Trophoblast cell (in vitro differentiated cells and primary cell): Measurements from ENCODE around the gene ANAPC2.

Experiments used
- DNase-seq, 2 donors: peaks; one replicate each; pipeline ENCODE4 v3.0.0-alpha.2; 2016
- H2AFZ ChIP-seq: 2 replicates; pipeline ENCODE4 v1.6.1; 2013; ENCODE audit warnings: low read length, moderate library complexity, mild to moderate bottlenecking; ENCODE audit not compliant: insufficient read depth, poor library complexity
- H2AK5ac ChIP-seq: 2 replicates; pipeline ENCODE4 v1.6.1; 2013; ENCODE audit warnings: mild to moderate bottlenecking, low read length
- H2BK120ac ChIP-seq: 2 replicates; pipeline ENCODE4 v1.6.1; 2013; ENCODE audit warnings: low read length, mild to moderate bottlenecking, moderate library complexity; ENCODE audit not compliant: insufficient read depth, poor library complexity
- H2BK12ac ChIP-seq: 2 replicates; pipeline ENCODE4 v1.6.1; 2013; ENCODE audit warnings: mild to moderate bottlenecking, low read length, moderate library complexity
- H2BK5ac ChIP-seq: 2 replicates; pipeline ENCODE4 v1.6.1; 2013; ENCODE audit warnings: low read length, low read depth, moderate library complexity, mild to moderate bottlenecking; ENCODE audit not compliant: poor library complexity
- H3K14ac ChIP-seq: 2 replicates; pipeline ENCODE4 v1.6.1; 2013; ENCODE audit warnings: mild to moderate bottlenecking, low read length
- H3K18ac ChIP-seq: 2 replicates; pipeline ENCODE4 v1.6.1; 2013; ENCODE audit warnings: mild to moderate bottlenecking, low read length
- H3K23ac ChIP-seq: 2 replicates; pipeline ENCODE4 v1.6.1; 2013; ENCODE audit warnings: low read length
- H3K27ac ChIP-seq: 2 replicates; pipeline ENCODE4 v1.5.1; 2013; ENCODE audit warnings: low read depth, mild to moderate bottlenecking, inconsistent platforms, low read length, moderate library complexity
- H3K27me3 ChIP-seq: 2 replicates; pipeline ENCODE4 v1.6.1; 2013; ENCODE audit warnings: inconsistent platforms, mild to moderate bottlenecking, low read length, moderate library complexity; ENCODE audit not compliant: insufficient read depth
- H3K36me3 ChIP-seq, 2 experiments: 1 replicate in 1 of 2; 2 replicates in 1 of 2; pipeline ENCODE4 v1.6.1; 2013; ENCODE audit warnings: low read length in 2 of 2, mild to moderate bottlenecking in 2 of 2, moderate library complexity in 1 of 2; ENCODE audit not compliant: insufficient read depth in 2 of 2, control insufficient read depth in 1 of 2
- H3K4ac ChIP-seq: 2 replicates; pipeline ENCODE4 v1.6.1; 2013; ENCODE audit warnings: low read depth, mild to moderate bottlenecking, low read length, moderate library complexity
- H3K4me1 ChIP-seq, 2 experiments: 1 replicate in 1 of 2; 2 replicates in 1 of 2; pipeline ENCODE4 v1.6.1; 2013; ENCODE audit warnings: low read length in 2 of 2, mild to moderate bottlenecking in 2 of 2, moderate library complexity in 1 of 2; ENCODE audit not compliant: insufficient read depth in 2 of 2, control insufficient read depth in 1 of 2
- H3K4me2 ChIP-seq: 2 replicates; pipeline ENCODE4 v1.6.1; 2013; ENCODE audit warnings: inconsistent platforms, mild to moderate bottlenecking, low read length, moderate library complexity
- H3K4me3 ChIP-seq: 2 replicates; pipeline ENCODE4 v1.5.1; 2013; ENCODE audit warnings: mild to moderate bottlenecking, low read depth, low read length, inconsistent platforms
- H3K79me1 ChIP-seq: one replicate; pipeline ENCODE4 v1.6.1; 2013; ENCODE audit warnings: low read length
- H3K79me2 ChIP-seq: 2 replicates; pipeline ENCODE4 v1.6.1; 2013; ENCODE audit warnings: low read length, mild to moderate bottlenecking; ENCODE audit not compliant: control insufficient read depth, insufficient read depth, poor library complexity
- H3K9ac ChIP-seq: 2 replicates; pipeline ENCODE4 v1.6.1; 2013; ENCODE audit warnings: mild to moderate bottlenecking, low read length
- H3K9me3 ChIP-seq: 2 replicates; pipeline ENCODE4 v1.6.1; 2013; ENCODE audit warnings: low read depth, mild to moderate bottlenecking, control low read depth, inconsistent platforms, low read length; ENCODE audit not compliant: insufficient read depth
- H4K12ac ChIP-seq: 2 replicates; pipeline ENCODE4 v1.6.1; 2013; ENCODE audit warnings: low read depth, mild to moderate bottlenecking, low read length, moderate library complexity
- H4K8ac ChIP-seq: 2 replicates; pipeline ENCODE4 v1.6.1; 2013; ENCODE audit warnings: low read depth, mild to moderate bottlenecking, low read length, moderate library complexity
- H4K91ac ChIP-seq: one replicate; pipeline ENCODE4 v1.6.1; 2013; ENCODE audit warnings: low read depth, mild to moderate bottlenecking, low read length, moderate library complexity
- WGBS: extraction: QIAGEN DNeasy Blood & Tissue Kit; methylation state at CpG from one replicate; pipeline ENCODE4 v1.1.7; 2013; ENCODE audit warnings: missing lambda C conversion rate; ENCODE audit not compliant: insufficient read length, insufficient coverage; ENCODE audit errors: extremely low coverage; 5-methylcytosine and 5-hydroxymethylcytosine counted together

ANAPC2 gene

GRCh38 chr9:137186385-137186784 lies 2.0 kb downstream of the ANAPC2 start:
- Histone ChIP-seq H3K4ac (no peak overlapping the region), H3K14ac (no peak overlapping the region), H3K9ac (no peak overlapping the region), H3K9me3 (peaks cover 2% of the 10 kb centered on the region), H3K4me3 (no peak overlapping the region), H2BK12ac (no peak overlapping the region), H3K4me1 (peaks cover 17 to 18% of the 10 kb centered on the region in 2 experiments), H3K79me1 (peaks cover 5% of the 10 kb centered on the region), H3K4me2 (no peak overlapping the region), H3K27ac (no peak overlapping the region), H3K79me2 (peaks cover 8% of the 10 kb centered on the region), H4K91ac (no peak overlapping the region), H4K12ac (no peak overlapping the region), H3K23ac (no peak overlapping the region), H2BK5ac (no peak overlapping the region), H2AFZ (no peak overlapping the region), H4K8ac (no peak overlapping the region), H2BK120ac (no peak overlapping the region), H3K27me3 (no peaks in the 10 kb centered on the region), H2AK5ac (no peak overlapping the region), H3K36me3 (peaks cover 69 to 72% of the 10 kb centered on the region in 2 experiments), H3K18ac (no peak overlapping the region)
- no peak for DNase-seq
- WGBS: no CpG with 5 or more reads among the region's 6 CpGs

GRCh38 chr9:137185921-137186320 lies 2.4 kb downstream of the ANAPC2 start:
- no peaks in the 10 kb centered on the region for H3K27me3 ChIP-seq
- H3K23ac ChIP-seq: no peak overlapping the region
- no peak overlapping the region for H2BK120ac ChIP-seq
- no peak overlapping the region for H3K9ac ChIP-seq
- H3K4ac ChIP-seq: no peak overlapping the region
- peaks cover 8% of the 10 kb centered on the region for H3K79me2 ChIP-seq
- no peak overlapping the region for H3K27ac ChIP-seq
- H3K14ac ChIP-seq: no peak overlapping the region
- peaks cover 17 to 18% of the 10 kb centered on the region in 2 experiments for H3K4me1 ChIP-seq
- H3K18ac ChIP-seq: no peak overlapping the region
- H2BK12ac ChIP-seq: no peak overlapping the region
- no peak overlapping the region for H2AFZ ChIP-seq
- no peak overlapping the region for H3K4me2 ChIP-seq
- no peak overlapping the region for H3K4me3 ChIP-seq
- no peak overlapping the region for H4K91ac ChIP-seq
- no CpG with 5 or more reads among the region's 19 CpGs for WGBS
- H2AK5ac ChIP-seq: no peak overlapping the region
- H4K8ac ChIP-seq: no peak overlapping the region
- peaks cover 69 to 72% of the 10 kb centered on the region in 2 experiments for H3K36me3 ChIP-seq
- no peak for DNase-seq
- H3K9me3 ChIP-seq: peaks cover 2% of the 10 kb centered on the region
- no peak overlapping the region for H2BK5ac ChIP-seq
- peaks cover 5% of the 10 kb centered on the region for H3K79me1 ChIP-seq
- no peak overlapping the region for H4K12ac ChIP-seq

- no peak overlapping the region for H2BK5ac ChIP-seq
- peaks cover 69 to 72% of the 10 kb centered on the region in 2 experiments for H3K36me3 ChIP-seq
- H3K79me1 ChIP-seq: peaks cover 5% of the 10 kb centered on the region
- no peak overlapping the region for H3K27ac ChIP-seq
- no peak overlapping the region for H2AFZ ChIP-seq
- H3K14ac ChIP-seq: no peak overlapping the region
- no peak overlapping the region for H4K8ac ChIP-seq
- no peak for DNase-seq
- peaks cover 17 to 18% of the 10 kb centered on the region in 2 experiments for H3K4me1 ChIP-seq
- H3K9me3 ChIP-seq: peaks cover 2% of the 10 kb centered on the region
- H3K18ac ChIP-seq: no peak overlapping the region
- H3K79me2 ChIP-seq: peaks cover 8% of the 10 kb centered on the region
- H3K23ac ChIP-seq: no peak overlapping the region
- no peak overlapping the region for H2BK120ac ChIP-seq
- H3K27me3 ChIP-seq: no peaks in the 10 kb centered on the region
- H4K12ac ChIP-seq: no peak overlapping the region
- no peak overlapping the region for H3K4me2 ChIP-seq
- H2AK5ac ChIP-seq: no peak overlapping the region
- no peak overlapping the region for H3K4me3 ChIP-seq
- H3K4ac ChIP-seq: no peak overlapping the region
- H2BK12ac ChIP-seq: no peak overlapping the region
- no peak overlapping the region for H4K91ac ChIP-seq
- WGBS: no CpG with 5 or more reads among the region's 48 CpGs
- no peak overlapping the region for H3K9ac ChIP-seq
Measured at GRCh38 chr9:137184881-137185660, 3.3 kb downstream of the ANAPC2 start.

- Histone ChIP-seq H3K79me1 (peaks cover 5% of the 10 kb centered on the region), H3K27ac (no peak overlapping the region), H4K91ac (no peak overlapping the region), H2BK12ac (no peak overlapping the region), H3K4ac (no peak overlapping the region), H4K8ac (no peak overlapping the region), H2BK120ac (no peak overlapping the region), H2BK5ac (no peak overlapping the region), H3K4me2 (no peak overlapping the region), H3K4me1 (peaks cover 8 to 9% of the 10 kb centered on the region in 2 experiments), H3K4me3 (no peak overlapping the region), H2AFZ (no peak overlapping the region), H2AK5ac (no peak overlapping the region), H3K14ac (no peak overlapping the region), H3K79me2 (peaks cover 6% of the 10 kb centered on the region), H3K36me3 (peaks cover 74 to 77% of the 10 kb centered on the region in 2 experiments), H4K12ac (no peak overlapping the region), H3K27me3 (no peaks in the 10 kb centered on the region), H3K9me3 (peaks cover 2% of the 10 kb centered on the region), H3K23ac (no peak overlapping the region), H3K9ac (no peak overlapping the region), H3K18ac (no peak overlapping the region)
- no peak for DNase-seq
- no CpG with 5 or more reads among the region's 27 CpGs for whole genome bisulfite sequencing
Measured at GRCh38 chr9:137183980-137184595, 4.3 kb downstream of the ANAPC2 start.
